HG02759 (cell line): Measurements from ENCODE around the gene ACOT8.
"Not testable (repeated sequence)": the region's sequence is repeated elsewhere in the genome, so short reads cannot be mapped to it uniquely, and the experiment has no call there.

Experiments used
- ATAC-seq: cut with Tn5 transposase; IDR thresholded peaks from one replicate; pipeline ENCODE4 v1.9.1; 2021; ENCODE audit warnings: mild to moderate bottlenecking, moderate library complexity; ENCODE audit not compliant: unreplicated experiment

The ACOT8 gene

DNA sequence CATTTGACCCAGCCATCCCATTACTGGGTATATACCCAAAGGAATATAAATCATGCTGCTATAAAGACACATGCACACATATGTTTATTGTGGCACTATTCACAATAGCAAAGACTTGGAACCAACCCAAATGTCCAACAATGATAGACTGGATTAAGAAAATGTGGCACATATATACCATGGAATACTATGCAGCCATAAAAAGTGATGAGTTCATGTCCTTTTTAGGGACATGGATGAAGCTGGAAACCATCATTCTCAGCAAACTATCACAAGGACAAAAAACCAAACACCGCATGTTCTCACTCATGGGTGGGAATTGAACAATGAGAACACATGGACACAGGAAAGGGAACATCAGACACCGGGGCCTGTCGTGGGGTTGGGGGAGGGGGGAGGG, 59.2 kb downstream of the ACOT8 start:
- ATAC-seq, result not testable (repeated sequence)

DNA sequence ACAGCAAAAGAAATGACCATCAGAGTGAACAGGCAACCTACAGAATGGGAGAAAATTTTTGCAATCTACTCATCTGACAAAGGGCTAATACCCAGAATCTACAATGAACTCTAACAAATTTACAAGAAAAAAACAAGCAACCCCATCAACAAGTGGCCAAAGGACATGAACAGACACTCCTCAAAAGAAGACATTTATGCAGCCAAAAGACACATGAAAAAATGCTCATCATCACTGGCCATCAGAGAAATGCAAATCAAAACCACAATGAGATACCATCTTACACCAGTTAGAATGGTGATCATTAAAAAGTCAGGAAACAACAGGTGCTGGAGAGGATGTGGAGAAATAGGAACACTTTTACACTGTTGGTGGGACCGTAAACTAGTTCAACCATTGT, 59.7 kb downstream of the ACOT8 start:
- not testable (repeated sequence) for ATAC-seq

DNA sequence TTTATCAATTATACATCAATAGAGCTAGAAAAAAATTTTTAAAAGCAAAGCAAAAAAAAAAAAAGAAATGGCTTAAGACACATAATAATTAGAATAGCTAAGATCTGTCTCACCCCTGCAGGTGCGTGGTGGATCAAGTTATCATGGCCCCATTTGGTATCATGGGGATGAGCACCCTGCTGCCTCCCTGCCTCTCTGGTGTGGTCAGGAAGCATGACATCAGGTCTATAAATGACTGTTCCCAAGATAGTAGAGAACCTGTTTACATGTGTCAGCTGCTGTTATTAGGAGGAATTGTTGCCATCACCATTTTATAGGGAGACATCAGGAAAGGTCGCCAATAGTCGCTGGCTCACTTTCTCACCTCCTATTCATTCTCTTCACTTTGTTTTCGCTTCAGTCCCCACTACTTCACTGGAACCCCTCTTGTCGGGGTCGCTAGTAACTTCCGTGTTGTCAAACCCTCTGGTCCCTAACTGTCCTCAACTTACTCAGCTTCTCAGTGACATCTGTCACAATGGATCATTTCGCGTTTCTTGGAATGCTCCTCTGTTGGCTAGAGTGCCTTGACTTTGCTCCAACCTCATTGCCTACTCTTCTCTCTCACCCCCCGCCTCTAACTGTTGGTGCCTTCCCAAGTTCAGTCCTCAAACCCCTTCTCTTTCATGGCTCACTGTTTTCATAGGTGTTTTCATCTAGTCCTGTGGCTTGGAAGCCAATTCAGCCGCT, 60.7 kb downstream of the ACOT8 start:
- ATAC-seq, result no peak

DNA sequence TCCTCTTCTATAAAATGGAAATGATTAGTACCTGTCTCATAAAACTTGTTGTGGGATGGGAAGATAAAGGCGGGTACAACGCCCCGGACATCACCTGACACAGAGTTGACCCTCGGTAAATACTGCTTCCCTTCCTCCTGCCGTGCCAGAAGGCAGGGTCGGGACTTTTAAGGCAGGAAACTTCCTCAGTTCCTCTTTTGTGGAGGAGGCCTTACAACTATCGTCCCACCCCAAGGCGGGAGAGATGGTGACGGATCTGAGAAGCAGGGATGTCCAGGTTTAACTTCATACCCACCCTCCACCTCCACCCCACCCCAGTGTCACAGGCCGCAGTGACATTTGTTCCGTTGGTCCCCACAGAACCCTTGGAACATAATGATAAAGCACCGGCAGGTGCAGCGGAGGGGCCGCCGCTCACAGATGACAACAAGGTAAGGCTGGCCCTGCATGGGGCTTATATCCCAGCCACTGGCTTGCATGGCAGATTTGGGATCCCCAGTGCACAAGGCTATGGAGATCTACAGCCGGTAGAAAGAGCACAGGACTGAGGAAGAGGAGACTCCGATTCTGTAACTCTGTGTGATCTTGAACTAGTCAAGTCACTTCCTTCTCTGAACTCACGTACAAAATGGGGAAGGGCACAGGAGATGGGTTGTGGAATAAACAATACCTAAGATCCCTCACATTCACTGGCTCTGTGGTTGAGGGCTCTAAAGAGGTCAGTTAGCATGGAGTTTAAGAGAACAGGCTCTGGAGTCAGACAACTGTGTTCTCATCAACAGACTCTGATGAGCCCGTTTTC, 64.7 kb downstream of the ACOT8 start:
- ATAC-seq, result no peak
